SH-SY5Y (cell line): Measurements from ENCODE around the gene CMTM4.

Source experiments
- GATA2 ChIP-seq: IDR thresholded peaks from 2 replicates; pipeline ENCODE4 v1.6.1; 2011; ENCODE audit warnings: mild to moderate bottlenecking, low read depth, low read length
- GATA3 ChIP-seq: IDR thresholded peaks from 2 replicates; pipeline ENCODE4 v1.6.1; 2011; ENCODE audit warnings: low read depth, mild to moderate bottlenecking, low read length, moderate library complexity

Gene CMTM4

GRCh38 chr16:66693149-66693548, 3.4 kb downstream of the CMTM4 start:
- TF ChIP-seq GATA2 (no peak), GATA3 (no peak)

DNA sequence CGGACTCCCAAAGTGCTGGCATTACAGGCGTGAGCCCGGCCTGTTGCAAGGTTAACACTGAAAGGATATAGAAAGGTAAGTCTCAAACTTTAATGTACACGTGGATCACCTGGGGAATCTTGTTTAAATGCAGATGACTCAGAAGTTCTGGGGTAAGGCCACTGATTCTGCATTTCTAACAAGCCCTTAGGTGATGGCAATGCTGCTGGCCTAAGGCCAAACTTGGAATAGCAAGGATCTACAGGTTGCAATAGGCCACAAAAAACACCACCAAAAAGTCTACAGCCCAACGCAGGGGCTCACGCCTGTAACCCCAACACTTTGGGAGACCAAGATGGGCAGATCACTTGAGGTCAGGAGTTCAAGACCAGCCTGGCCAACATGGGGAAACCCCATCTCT, 4.2 kb downstream of the CMTM4 start:
- TF ChIP-seq GATA2 (no peak), GATA3 (no peak)

- no peak for TF ChIP-seq GATA3
- no peak for TF ChIP-seq GATA2
These were observed 5.3 kb downstream of the CMTM4 start for GRCh38 chr16:66691234-66691633.

DNA sequence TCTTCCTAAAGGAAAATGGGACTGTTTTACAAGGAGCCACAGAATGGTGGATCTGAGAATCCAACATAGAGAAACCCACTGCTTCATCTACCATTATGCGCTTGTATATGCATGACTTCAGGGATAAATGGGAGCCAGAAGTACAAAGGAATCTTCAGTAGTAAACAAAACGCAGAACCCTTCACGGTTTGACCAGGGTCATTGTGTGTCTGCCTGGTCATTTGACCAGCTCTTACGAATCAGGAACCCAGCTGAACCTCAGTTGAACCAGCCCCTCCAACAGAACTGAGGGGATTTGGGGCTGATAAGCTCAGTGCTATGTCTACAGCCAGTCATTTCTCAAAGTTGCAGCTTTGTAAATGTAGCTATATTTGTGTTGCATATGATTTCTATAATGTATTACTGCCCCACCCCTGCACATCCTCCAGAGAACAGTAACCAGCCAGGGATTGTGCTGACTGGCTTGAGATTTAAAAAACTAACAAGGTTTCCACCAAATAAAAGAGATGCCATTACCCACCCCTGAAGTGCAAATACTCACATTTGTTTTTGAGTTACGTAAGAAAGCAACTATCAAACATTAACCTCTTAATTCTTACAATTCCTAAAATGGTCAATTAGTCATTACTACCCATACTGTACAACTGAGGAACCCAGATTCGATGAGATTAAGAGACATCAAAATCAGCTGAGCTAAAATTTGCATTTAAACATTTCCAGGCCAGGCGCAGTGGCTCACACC, 6.3 kb downstream of the CMTM4 start:
- no peak for TF ChIP-seq GATA2
- no peak for TF ChIP-seq GATA3

GRCh38 chr16:66689282-66689681, 7.3 kb downstream of the CMTM4 start:
- no peak for TF ChIP-seq GATA2
- TF ChIP-seq GATA3: no peak

- no peak for TF ChIP-seq GATA2
- TF ChIP-seq GATA3: no peak
These were observed 8.5 kb downstream of the CMTM4 start for GRCh38 chr16:66687906-66688625.

- TF ChIP-seq GATA2 (no peak), GATA3 (no peak)
These were observed 14.3 kb downstream of the CMTM4 start for GRCh38 chr16:66682271-66682670.

GRCh38 chr16:66681676-66682075, 14.9 kb downstream of the CMTM4 start:
- TF ChIP-seq GATA3 (no peak), GATA2 (no peak)

DNA sequence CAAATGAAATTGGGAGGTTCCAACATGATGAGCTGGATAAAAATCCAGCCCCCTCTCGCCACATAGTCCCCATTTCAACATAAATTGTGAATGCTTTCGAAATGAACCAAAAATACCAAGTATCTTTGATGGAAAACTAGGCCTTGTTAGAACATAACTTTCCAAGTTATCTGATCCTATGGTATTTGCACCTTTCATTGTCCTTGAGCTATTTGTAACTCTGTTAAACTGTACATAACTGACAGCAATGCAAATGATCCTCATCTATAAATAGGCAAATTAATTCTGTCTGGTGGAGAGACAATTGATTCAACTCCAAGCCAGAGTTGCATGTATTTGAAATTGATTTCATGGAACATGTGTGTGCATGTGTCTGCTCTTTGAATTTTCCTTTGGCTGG, 18.2 kb downstream of the CMTM4 start:
- TF ChIP-seq GATA3 (no peak), GATA2 (no peak)

GRCh38 chr16:66677836-66678235, 18.7 kb downstream of the CMTM4 start:
- TF ChIP-seq GATA3 (no peak), GATA2 (no peak)

GRCh38 chr16:66677179-66677578, 19.4 kb downstream of the CMTM4 start:
- TF ChIP-seq GATA2: no peak
- TF ChIP-seq GATA3: no peak

DNA sequence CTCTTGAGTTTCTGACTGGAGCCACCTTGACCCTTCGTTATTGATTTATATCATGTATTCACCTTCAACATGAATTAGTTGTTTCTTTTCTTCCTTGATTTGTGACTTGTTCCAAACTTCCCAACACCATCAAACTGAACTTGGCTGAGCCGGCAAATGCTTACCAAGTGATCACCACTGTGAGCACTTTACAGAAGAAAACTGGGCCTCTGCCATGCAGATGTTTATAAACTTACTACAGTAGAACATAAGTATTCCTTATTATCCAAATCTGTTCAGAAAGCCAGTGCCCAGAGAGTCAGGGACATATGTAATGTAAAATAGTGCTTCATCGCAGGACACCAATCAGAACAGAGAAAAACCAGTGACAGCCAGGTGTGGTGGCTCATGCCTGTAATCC, 19.9 kb downstream of the CMTM4 start:
- no peak for TF ChIP-seq GATA2
- no peak for TF ChIP-seq GATA3

DNA sequence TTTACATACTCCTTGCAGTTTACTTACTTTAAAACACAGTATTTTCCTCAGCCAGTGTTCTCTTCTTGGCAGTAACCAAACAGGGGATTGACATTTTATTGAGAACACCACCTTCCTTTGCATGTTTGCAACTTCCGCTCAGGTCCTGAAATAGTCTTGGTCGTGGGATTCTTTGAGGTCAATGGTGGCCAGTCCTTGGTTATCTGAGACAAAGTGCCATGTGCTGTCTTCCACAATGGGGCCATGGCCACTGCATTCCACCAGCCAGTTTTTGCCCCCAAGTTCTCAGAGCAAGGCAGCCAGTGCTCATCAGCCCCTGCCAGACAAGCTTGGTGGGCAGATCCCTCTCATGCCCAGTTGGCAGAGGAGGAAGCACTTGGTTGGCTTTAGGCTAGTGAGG, 22.9 kb downstream of the CMTM4 start:
- no peak for TF ChIP-seq GATA2
- no peak for TF ChIP-seq GATA3

DNA sequence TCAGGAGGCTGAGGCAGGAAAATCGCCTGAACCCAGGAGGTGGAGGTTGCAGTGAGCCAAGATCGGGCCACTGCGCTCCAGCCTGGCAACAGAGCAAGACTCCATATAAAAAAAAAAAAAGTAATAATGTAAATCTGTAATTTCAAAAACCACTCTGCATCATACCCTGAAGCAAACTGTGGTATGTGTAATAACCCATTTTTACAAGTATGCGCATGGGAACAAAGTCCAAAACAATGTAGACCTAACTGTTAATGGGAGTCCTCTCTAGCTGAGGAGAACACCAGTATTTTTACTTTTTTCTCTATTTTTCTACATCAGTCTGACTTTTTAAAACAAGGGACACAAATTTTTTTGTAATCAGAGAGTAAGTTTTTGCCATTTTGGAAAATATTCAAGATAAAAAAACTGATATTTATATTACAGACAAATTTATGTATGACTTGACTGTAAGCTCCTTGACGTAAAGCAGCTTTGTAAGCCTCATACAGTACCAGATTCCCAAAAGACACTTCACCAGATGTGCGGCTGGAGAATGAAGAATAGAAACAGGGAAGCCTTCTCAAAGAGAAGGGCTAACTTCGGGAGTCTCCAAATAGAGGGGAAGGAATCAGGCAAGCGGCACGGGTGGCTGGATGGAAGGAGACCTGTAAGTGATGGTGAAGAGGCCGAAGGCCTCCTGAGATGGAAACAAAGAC, 25.7 kb downstream of the CMTM4 start:
- TF ChIP-seq GATA2 (no peak), GATA3 (no peak)

DNA sequence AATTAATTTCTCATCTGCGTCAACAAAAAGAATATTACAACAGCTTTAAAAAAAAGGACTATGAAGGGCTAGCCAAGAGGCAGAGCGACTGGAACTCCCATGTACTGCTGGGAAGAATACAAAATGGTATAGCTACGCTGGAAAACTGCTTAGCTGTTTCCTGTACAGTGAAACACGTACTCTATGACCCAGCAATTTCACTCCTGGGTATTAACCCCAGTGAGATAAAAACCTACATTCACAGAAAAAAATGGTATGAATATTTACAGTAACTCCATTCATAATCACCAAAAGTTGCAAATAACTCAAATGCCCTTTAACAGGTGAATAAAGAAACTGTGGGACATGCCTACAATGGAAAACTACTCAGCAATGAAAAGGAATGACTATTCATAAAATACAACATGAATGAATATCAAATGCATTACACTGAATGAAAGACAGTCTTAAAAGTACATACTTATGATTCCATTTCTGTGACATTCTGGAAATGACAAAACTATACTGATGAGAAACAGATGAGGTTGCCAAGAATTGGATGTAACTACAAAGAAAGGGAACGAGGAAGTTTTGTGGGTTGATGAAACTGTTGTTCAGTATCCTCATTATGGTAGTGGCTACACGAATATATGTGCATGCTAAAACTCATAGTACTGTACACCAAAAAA, 27.6 kb downstream of the CMTM4 start:
- no peak for TF ChIP-seq GATA3
- TF ChIP-seq GATA2: no peak

DNA sequence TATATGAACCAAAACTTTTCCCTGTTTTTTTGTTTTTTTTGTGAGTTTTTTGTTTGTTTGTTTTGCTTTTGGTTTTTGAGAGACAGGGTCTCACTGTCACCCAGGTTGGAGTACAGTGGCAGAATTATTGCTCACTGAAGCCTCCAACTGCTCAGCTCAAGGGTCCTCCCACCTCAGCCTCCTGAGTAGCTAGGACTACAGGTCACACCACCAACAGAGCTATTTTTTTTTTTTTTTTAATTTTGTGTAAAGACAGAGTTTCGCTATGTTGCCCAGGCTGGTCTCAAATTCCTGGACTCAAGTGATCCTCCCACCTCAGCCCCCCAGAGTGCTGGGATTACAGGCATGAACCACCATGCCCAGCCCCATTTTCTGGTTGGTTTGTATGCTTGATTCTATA, 28.6 kb downstream of the CMTM4 start:
- TF ChIP-seq GATA3 (no peak), GATA2 (no peak)
